Prostate gland (tissue), 2 donors: ENCODE data around the gene FAM124B.

Source experiments
- POLR2A ChIP-seq: fragments of 450-650 bp; IDR thresholded peaks from one replicate; pipeline ENCODE4 v1.6.1; 2016; ENCODE audit warnings: antibody characterized with exemption, mild to moderate bottlenecking
- POLR2AphosphoS5 ChIP-seq: sonication (generic); formaldehyde crosslinking; IDR thresholded peaks from one replicate; pipeline ENCODE4 v1.6.1; 2017; ENCODE audit warnings: antibody characterized with exemption
- TF ChIP-seq, protein P1 (sequence below), 4 experiments: fragments of 200-600 bp in 2 of 4; fragments of 450-650 bp in 2 of 4; sonication (generic) in 2 of 4; IDR thresholded peaks; 1 replicate in 3 of 4; 2 replicates in 1 of 4; pipeline ENCODE4 v1.5.1; 2016 to 2019; ENCODE audit warnings: antibody characterized with exemption in 4 of 4, mild to moderate bottlenecking in 2 of 4, moderate library complexity in 2 of 4

GRCh38 chr2:224405412-224405811 is 3.5 kb upstream of the FAM124B start:
- TF ChIP-seq, protein P1, sequence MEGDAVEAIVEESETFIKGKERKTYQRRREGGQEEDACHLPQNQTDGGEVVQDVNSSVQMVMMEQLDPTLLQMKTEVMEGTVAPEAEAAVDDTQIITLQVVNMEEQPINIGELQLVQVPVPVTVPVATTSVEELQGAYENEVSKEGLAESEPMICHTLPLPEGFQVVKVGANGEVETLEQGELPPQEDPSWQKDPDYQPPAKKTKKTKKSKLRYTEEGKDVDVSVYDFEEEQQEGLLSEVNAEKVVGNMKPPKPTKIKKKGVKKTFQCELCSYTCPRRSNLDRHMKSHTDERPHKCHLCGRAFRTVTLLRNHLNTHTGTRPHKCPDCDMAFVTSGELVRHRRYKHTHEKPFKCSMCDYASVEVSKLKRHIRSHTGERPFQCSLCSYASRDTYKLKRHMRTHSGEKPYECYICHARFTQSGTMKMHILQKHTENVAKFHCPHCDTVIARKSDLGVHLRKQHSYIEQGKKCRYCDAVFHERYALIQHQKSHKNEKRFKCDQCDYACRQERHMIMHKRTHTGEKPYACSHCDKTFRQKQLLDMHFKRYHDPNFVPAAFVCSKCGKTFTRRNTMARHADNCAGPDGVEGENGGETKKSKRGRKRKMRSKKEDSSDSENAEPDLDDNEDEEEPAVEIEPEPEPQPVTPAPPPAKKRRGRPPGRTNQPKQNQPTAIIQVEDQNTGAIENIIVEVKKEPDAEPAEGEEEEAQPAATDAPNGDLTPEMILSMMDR (IDR thresholded peaks at IDR 0.05) = no peak
- TF ChIP-seq POLR2AphosphoS5 (no peak), POLR2A (no peak)
